Natural killer cell (primary cell): Measurements from ENCODE around the gene PRKAB2. TPM values are rescaled to one million over a fixed set of nuclear protein-coding genes. Genes with fewer than 3 reads are reported as not detected.
"Not testable (repeated sequence)": the region's sequence is repeated elsewhere in the genome, so short reads cannot be mapped to it uniquely, and the experiment has no call there.

Source experiments
- ATAC-seq, 3 donors: fragments of 150-1000 bp in 2 of 3; fragments of 200-7000 bp in 1 of 3; cut with Tn5 transposase; 1 replicate in 1 of 3; 2 replicates in 2 of 3; pipeline ENCODE4 v1.10.0; 2021; ENCODE audit warnings: mild to moderate bottlenecking in 2 of 3, moderate library complexity in 2 of 3
- DNase-seq, 2 donors: peaks; one replicate each; pipeline versions ENCODE4 v3.0.0 to v3.0.0-alpha.2; 2013 to 2021; ENCODE audit warnings: mixed read lengths in 1 of 2
- H3K27ac ChIP-seq: one replicate; pipeline ENCODE4 v1.5.1; 2013; ENCODE audit warnings: mild to moderate bottlenecking, low read length
- H3K27me3 ChIP-seq: one replicate; pipeline ENCODE4 v1.6.1; 2013; ENCODE audit warnings: low read length; ENCODE audit not compliant: control insufficient read depth, insufficient read depth
- H3K36me3 ChIP-seq: one replicate; pipeline ENCODE4 v1.6.1; 2013; ENCODE audit warnings: low read length; ENCODE audit not compliant: control insufficient read depth, insufficient read depth
- H3K4me1 ChIP-seq: one replicate; pipeline ENCODE4 v1.6.1; 2013; ENCODE audit warnings: low read length; ENCODE audit not compliant: control insufficient read depth, insufficient read depth
- H3K4me3 ChIP-seq: one replicate; pipeline ENCODE4 v1.5.1; 2013; ENCODE audit warnings: low read length
- H3K9me3 ChIP-seq: one replicate; pipeline ENCODE4 v1.6.1; 2013; ENCODE audit warnings: low read length; ENCODE audit not compliant: control insufficient read depth, insufficient read depth
- H3K27ac Mint-ChIP-seq, 2 donors: one replicate each; pipeline ENCODE4 v1.8.0; 2022; ENCODE audit warnings: mild to moderate bottlenecking in 2 of 2, mixed read lengths in 2 of 2, moderate library complexity in 1 of 2
- H3K27me3 Mint-ChIP-seq, 2 donors: one replicate each; pipeline ENCODE4 v1.8.0; 2022; ENCODE audit warnings: low read depth in 2 of 2, mixed read lengths in 2 of 2
- H3K36me3 Mint-ChIP-seq: one replicate; pipeline ENCODE4 v1.8.0; 2022; ENCODE audit warnings: mixed read lengths
- H3K4me1 Mint-ChIP-seq, 2 donors: one replicate each; pipeline ENCODE4 v1.8.0; 2022; ENCODE audit warnings: mixed read lengths in 2 of 2
- H3K4me3 Mint-ChIP-seq: one replicate; pipeline ENCODE4 v1.8.0; 2022; ENCODE audit warnings: mild to moderate bottlenecking, moderate library complexity, mixed read lengths
- H3K9me3 Mint-ChIP-seq, 2 donors: one replicate each; pipeline ENCODE4 v1.8.0; 2022; ENCODE audit warnings: mixed read lengths in 2 of 2
- CTCF ChIP-seq: fragments of 200-600 bp; IDR thresholded peaks from one replicate; pipeline ENCODE4 v1.8.0; 2022; ENCODE audit warnings: antibody characterized with exemption
- WGBS: methylation state at CpG from one replicate; pipeline ENCODE4 v1.1.7; 2013; ENCODE audit warnings: missing lambda C conversion rate; ENCODE audit not compliant: insufficient coverage; 5-methylcytosine and 5-hydroxymethylcytosine counted together
- intact Hi-C: fragments of 100-400 bp; cut with micrococcal nuclease; formaldehyde crosslinking; loops from one replicate; pipeline ENCODE4 v1.14.2; 2022
- total RNA-seq, 4 donors: library from RNA; stranded (reverse); fragments of 120-200 nt in 1 of 4; gene quantifications; one replicate each; pipeline versions ENCODE4 v1.2.3 to v1.2.4, GENCODE V29; 2013 to 2022

Gene PRKAB2
- total RNA-seq, 3 donors from 2014 or later (not counting 1 experiment from before 2014, with no cell fraction given) = 15.1 to 19.1 (median 16.0) TPM

DNA sequence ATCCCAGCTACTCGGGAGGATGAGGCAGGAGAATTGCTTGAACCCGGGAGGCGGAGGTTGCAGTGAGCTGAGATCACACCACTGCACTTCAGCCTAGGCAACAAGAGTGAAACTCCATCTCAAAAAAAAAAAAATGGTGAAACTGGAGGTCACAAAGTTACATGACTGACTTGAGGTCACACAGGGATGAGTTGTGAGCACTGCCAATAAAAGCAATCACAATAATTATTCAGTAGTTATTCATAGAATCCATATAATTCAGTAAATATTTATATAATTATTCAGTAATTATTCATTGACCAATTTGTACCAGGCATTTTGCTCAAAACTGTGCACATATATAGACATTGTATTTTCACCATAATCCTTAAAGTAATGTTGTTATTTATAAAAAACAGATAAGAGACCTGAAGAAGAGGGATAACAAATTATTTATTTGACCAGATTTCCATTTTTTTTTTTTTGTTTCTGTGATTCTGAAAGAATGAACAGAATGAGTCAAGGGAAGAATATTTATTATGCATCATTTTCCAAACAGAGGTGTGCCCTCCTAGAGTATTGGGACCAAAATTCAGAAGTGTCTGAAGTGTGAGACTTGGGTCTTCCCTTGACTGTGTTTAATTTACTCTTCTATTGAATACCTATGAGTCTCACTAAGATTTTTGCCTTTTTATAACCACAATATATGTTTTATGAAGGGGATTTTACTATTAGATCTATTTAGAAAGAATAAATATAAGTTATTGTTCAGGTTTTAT, 43.0 kb downstream of the PRKAB2 start:
- Mint-ChIP-seq H3K27me3 (peaks cover 19 to 39% of the 10 kb centered on the region in 2 donors), H3K27ac (no peak overlapping the region), H3K4me3 (no peak overlapping the region), H3K9me3 (no peaks in the 10 kb centered on the region), H3K36me3 (no peaks in the 10 kb centered on the region), H3K4me1 (no peaks in the 10 kb centered on the region)
- DNase-seq = no peak
- Histone ChIP-seq H3K4me3 (no peak overlapping the region), H3K36me3 (no peaks in the 10 kb centered on the region), H3K4me1 (no peaks in the 10 kb centered on the region), H3K27me3 (no peaks in the 10 kb centered on the region), H3K27ac (no peak overlapping the region), H3K9me3 (no peaks in the 10 kb centered on the region)
- intact Hi-C loops = no loop called here
- no peak for ATAC-seq
- 94% methylated on average over 3 of the region's 3 CpGs for WGBS
- TF ChIP-seq CTCF = no peak

GRCh38 chr1:147124266-147124665, 48.0 kb downstream of the PRKAB2 start:
- no peak for TF ChIP-seq CTCF

DNA sequence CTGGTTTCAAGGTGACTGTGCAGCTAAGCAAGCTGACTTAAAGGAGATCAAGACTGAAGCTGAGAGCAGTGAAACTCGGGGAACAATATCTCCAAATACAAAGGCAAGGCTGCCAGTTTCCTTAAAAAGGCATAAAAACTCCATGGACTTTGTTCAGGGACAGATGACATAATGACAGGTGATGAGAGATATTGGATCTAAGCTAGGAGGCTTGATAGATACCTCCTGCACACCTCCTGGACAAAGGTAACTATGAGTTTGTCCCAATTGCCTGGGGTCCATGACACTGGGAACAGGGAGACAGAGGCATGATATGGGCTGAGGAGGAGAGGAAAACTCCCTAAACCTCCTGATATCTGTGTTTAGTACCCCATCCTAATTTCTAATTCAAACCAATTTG, 55.2 kb downstream of the PRKAB2 start:
- TF ChIP-seq CTCF = no peak
- no peaks in the 10 kb centered on the region for H3K36me3 ChIP-seq
- Mint-ChIP-seq H3K27me3 (peaks cover 11 to 28% of the 10 kb centered on the region in 2 donors), H3K4me3 (no peak overlapping the region), H3K36me3 (no peaks in the 10 kb centered on the region), H3K27ac (no peak overlapping the region), H3K9me3 (no peaks in the 10 kb centered on the region), H3K4me1 (no peaks in the 10 kb centered on the region)
- no peaks in the 10 kb centered on the region for H3K4me1 ChIP-seq
- ATAC-seq (no peak), DNase-seq (no peak)
- 14% methylated on average over 1 of the region's 1 CpG for WGBS
- no peaks in the 10 kb centered on the region for H3K27me3 ChIP-seq
- H3K4me3 ChIP-seq = no peak overlapping the region
- no peak overlapping the region for H3K27ac ChIP-seq
- intact Hi-C loops = no loop called here
- no peaks in the 10 kb centered on the region for H3K9me3 ChIP-seq

More at GRCh38 chr1:147124266-147124665, 48.0 kb downstream of the PRKAB2 start:
- DNase-seq (no peak), ATAC-seq (no peak)
- Histone ChIP-seq H3K36me3 (no peaks in the 10 kb centered on the region), H3K4me1 (no peaks in the 10 kb centered on the region), H3K9me3 (no peaks in the 10 kb centered on the region), H3K4me3 (no peak overlapping the region), H3K27ac (no peak overlapping the region), H3K27me3 (no peaks in the 10 kb centered on the region)
- WGBS = 85% methylated on average over 2 of the region's 2 CpGs
- Mint-ChIP-seq H3K4me3 (no peak overlapping the region), H3K36me3 (no peaks in the 10 kb centered on the region), H3K9me3 (no peaks in the 10 kb centered on the region), H3K27ac (no peak overlapping the region), H3K27me3 (peaks cover 16 to 40% of the 10 kb centered on the region in 2 donors), H3K4me1 (no peaks in the 10 kb centered on the region)
- intact Hi-C loops = no loop called here

DNA sequence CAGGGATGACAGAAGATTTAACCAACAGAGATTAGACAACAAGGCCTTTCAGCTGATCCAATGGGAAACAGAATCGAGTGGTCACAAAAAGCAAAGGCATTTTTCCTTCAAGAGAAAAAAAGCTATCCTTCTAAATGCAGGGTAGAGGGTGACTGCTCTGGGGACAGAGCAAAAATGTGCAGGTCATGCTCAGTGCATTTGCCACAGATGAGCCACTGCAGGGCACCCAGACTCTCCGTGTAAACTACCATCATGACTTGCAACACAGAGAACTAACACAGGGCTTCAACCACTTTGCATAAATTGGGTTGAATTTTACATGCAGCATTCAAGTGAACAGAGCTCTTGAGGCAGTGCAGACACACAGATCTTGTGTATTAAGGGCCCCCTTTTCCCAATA, 56.8 kb downstream of the PRKAB2 start:
- no peaks in the 10 kb centered on the region for H3K27me3 ChIP-seq
- ATAC-seq (no peak), DNase-seq (no peak)
- TF ChIP-seq CTCF = no peak
- H3K27ac ChIP-seq = no peak overlapping the region
- Mint-ChIP-seq H3K9me3 (no peaks in the 10 kb centered on the region), H3K36me3 (no peaks in the 10 kb centered on the region), H3K27me3 (peaks cover 10 to 25% of the 10 kb centered on the region in 2 donors), H3K4me3 (no peak overlapping the region), H3K27ac (no peak overlapping the region), H3K4me1 (no peaks in the 10 kb centered on the region)
- intact Hi-C loops = no loop called here
- no peaks in the 10 kb centered on the region for H3K9me3 ChIP-seq
- H3K4me3 ChIP-seq = no peak overlapping the region
- H3K36me3 ChIP-seq = no peaks in the 10 kb centered on the region
- H3K4me1 ChIP-seq = no peaks in the 10 kb centered on the region
- 95% methylated on average over 2 of the region's 2 CpGs for WGBS

GRCh38 chr1:147115079-147115478, 57.2 kb downstream of the PRKAB2 start:
- H3K9me3 ChIP-seq, H3K27ac Mint-ChIP-seq, H3K4me1 Mint-ChIP-seq, H3K27ac ChIP-seq, H3K36me3 ChIP-seq, intact Hi-C loops, H3K36me3 Mint-ChIP-seq, H3K9me3 Mint-ChIP-seq, H3K4me3 Mint-ChIP-seq, H3K4me1 ChIP-seq, ATAC-seq, H3K27me3 ChIP-seq, H3K4me3 ChIP-seq, DNase-seq: not testable (repeated sequence)
- WGBS = 74% methylated on average over 4 of the region's 4 CpGs
- peaks cover 10 to 28% of the 10 kb centered on the region in 2 donors for H3K27me3 Mint-ChIP-seq
